HG03439 (cell line): ENCODE data around the gene EXOG.
A peak's percentile ranks its signal among the peaks of the same experiment; 100 is the strongest.

Source experiments
- ATAC-seq: cut with Tn5 transposase; IDR thresholded peaks from one replicate; pipeline ENCODE4 v1.9.1; 2021; ENCODE audit warnings: mild to moderate bottlenecking, moderate library complexity; ENCODE audit not compliant: unreplicated experiment

EXOG gene

DNA sequence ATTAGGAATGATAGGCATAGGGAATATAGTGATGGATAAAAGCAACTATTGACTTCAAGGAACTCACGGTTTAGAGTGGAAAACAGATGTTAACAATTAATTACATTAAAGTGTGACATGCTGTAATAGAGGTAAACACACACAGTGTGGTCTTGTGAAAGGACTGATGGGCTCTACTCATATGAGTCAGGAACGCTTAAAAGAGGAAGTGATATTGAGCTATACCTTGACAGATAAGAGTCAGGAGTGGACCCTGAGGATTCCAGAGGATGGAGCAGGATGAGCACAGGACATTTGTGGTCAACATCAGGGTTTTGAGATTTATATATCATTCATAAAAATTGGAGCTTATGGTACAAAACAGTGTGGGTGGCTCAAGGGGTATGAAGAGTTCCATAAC is 11.0 kb downstream of the EXOG start:
- peak; percentile 86 for ATAC-seq

DNA sequence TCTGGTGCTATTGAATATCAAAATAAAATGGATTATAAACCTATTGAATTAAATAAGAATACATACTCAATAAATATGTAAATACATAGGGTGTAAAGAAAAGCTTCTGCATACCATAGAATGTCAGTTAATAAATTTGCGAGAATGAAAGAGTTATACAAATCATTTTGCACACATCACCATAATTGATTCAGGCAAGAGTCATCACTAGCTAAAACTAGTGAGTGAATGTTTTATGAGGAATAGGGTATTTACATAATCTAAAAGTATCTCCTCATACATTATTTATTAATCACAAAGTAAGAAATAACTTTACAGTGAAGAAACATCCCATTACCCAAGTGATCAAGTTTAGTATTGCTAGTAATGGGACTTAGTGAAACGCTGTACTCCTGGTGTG is 13.6 kb downstream of the EXOG start:
- no peak for ATAC-seq

GRCh38 chr3:38510631-38511030 is 14.5 kb downstream of the EXOG start:
- ATAC-seq = no peak

- ATAC-seq = no peak
Measured at GRCh38 chr3:38511546-38511945, 15.4 kb downstream of the EXOG start.

GRCh38 chr3:38515367-38515766 is 19.2 kb downstream of the EXOG start:
- ATAC-seq = no peak

GRCh38 chr3:38516669-38517068 is 20.5 kb downstream of the EXOG start:
- no peak for ATAC-seq

DNA sequence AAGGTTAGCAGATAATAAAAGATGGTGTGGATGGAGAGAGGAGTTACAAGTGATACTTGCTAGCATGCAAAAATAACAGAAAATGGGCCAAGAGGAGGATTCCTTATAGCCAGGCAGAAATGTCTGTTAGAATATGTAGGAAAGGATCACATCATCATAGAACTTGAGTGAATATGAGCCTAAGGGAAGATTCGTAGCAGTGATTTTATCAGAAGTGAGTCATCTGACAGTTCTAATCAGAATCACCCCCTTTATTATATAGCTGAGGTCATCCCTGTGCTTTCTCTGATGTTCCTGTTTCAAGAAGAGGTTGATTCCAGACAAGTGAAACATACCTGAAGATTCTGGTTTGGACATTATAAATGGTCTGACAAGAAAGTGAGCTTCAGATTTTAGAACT is 22.9 kb downstream of the EXOG start:
- no peak for ATAC-seq

DNA sequence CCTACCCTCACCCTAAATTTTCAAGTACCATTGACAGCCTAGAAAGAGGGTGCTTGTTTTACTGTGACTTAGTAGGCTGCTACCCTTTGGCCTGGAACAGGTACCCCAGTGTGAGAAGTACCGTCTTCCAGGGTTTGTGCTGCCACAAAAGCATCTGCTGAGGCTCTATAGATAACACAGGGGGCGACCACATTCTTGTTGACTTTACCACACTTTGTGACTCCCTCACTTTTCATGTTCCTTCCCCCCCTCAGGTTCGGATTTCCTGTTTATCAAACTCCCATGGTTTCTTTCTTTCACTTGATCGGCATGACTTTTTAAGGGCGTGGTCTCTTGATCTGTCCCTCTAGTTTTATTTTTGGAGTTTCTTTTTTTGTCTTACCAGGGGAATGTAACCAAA is 23.5 kb downstream of the EXOG start:
- no peak for ATAC-seq

DNA sequence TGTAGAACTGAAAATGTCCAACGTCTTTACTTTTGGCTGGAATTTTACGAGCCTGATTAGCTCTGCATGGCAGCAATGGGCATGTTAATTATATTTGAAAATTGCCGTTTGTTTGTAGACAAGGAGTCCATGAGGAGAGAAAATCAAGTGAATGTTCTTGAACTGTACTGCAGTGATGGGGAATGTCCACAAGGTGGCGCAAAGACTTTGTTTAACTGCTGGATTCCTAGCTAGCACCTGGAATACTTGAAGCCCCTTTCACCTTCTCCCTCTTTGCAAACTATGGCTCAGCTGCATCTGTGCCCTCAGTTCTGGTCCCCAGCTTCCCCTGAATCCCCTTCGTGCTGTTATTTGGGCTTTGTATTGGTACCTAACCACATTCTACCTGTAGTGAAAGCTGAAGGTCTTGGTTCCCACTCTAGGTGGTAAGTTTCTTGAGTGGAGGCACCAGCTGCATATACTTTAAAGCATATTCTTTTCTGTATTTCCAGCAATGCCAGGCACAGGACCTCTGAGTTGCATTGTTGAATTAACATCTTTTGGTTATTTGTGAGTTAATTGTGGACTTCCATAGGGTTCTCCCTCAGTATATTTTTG is 25.3 kb downstream of the EXOG start:
- ATAC-seq = no peak

DNA sequence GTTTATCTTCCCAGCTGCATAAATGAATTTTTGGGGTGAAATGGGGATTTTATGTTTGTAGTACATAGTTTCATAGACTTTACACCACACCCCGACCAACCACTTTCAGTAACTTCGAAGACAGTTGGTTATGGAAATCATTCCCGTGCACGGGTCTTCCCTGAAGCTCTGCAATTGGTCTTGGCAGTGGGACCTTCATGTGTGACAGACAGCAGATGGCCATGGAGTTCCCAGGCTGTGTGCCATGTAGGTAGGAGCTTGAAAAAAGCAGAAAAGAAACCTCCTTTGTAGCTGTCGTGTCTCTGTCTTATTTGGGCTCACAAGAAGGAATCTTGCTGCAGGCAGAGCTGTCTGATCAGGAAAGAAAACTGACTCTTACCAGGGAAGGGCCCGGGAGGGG is 25.9 kb downstream of the EXOG start:
- ATAC-seq = no peak

GRCh38 chr3:38524141-38524739 is 28.1 kb downstream of the EXOG start:
- no peak for ATAC-seq

DNA sequence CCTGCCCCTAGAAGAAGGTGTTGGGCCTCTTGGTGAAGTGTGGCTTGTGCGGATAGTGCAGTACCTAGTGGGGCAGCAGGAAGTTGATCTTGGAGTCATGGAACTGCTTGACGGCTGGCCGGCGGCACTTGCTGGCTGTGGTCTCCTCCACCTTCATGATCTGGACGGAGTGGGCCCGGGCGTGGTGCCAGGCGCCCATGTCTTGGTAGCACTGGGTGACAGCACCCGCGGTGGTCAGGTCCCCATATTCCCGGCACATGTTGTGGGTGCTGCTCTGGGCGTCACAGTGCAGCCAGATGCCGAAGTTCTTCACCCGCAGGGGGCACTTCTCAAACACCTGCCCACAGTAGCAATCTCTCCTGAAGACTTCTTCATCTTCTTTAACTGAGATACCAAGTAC is 30.7 kb downstream of the EXOG start:
- ATAC-seq = no peak

DNA sequence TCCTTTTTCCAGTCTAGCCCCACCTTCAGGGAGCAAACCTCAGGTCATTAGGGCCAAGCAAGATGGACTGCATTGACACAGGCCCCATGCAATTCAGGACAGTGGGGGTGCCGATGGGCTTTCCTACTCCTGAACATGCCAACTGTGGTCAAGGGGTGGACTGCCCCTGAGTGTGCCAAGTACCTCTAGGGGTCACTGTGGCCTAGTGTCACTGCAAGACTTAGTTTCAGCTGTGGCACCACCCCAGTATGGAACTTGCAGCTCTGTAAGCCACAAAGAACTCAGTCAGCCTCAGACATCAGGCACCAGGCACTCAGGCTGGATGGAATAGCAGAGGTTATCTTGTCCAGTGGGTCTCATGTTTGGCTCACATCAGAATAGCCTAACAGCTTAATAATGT is 32.3 kb downstream of the EXOG start:
- ATAC-seq = no peak

- ATAC-seq = no peak
Measured at GRCh38 chr3:38532529-38532928, 36.4 kb downstream of the EXOG start.

DNA sequence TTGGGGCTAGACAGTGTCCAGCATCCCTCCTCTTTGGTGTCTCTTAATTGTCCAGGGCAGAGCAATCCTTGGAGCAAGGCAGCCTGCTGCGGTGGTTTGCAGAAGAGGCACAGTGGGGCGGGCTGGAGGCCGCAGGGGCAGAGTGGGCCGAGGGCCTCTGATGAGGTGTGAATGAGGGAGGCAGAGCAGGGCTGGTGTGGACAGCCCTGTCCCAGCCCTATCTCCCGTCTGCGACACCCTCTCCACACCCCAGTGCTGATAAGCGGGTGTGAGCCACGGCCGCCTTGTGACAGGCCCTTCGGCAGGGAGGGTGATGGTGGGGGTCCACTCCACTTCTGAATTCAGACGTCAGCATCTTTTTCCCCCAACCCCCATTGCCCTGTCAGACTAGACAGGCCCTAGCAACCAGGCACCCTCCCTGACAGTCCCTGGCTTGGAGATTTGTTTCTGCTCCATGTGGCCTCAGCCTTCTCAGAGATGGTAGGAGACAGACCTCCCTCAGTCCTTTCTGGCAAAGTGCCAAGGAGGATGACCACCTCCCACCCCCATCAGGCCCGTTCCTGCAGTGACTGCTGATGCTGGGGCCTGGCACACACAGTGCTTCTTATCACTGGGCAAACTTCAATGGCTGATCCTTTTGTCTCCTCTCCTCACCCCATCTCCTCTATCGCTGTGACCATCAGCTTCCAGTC is 37.3 kb downstream of the EXOG start:
- ATAC-seq = no peak

- ATAC-seq = no peak
Measured at GRCh38 chr3:38534180-38534579, 38.0 kb downstream of the EXOG start.

DNA sequence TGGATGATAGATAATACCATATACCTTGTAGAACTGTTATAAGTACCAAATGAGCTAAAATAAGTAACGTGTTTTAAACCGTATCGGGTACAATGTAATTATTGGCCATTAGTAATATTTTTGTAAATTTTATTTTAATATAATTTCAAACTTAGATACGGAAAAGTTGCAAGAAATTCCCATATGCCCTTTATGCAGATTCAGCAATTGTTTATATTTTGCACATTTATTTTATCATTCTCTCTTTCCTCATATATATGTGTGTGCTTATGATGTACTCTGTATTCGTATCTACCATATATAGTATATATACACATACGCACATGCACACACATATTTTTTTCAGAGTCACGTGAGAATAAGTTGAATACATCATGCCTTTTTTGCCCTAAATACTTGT is 38.5 kb downstream of the EXOG start:
- no peak for ATAC-seq

- ATAC-seq = no peak
Measured at GRCh38 chr3:38536671-38537070, 40.5 kb downstream of the EXOG start.

GRCh38 chr3:38538773-38539353 is 42.7 kb downstream of the EXOG start:
- ATAC-seq = no peak

GRCh38 chr3:38541806-38542205 is 45.7 kb downstream of the EXOG start:
- no peak for ATAC-seq

GRCh38 chr3:38542401-38543298 is 46.5 kb downstream of the EXOG start:
- ATAC-seq = no peak
